ENCODE data around the gene AP3S1.
A peak's percentile ranks its signal among the peaks of the same experiment; 100 is the strongest.
"Not testable (repeated sequence)": the region's sequence is repeated elsewhere in the genome, so short reads cannot be mapped to it uniquely, and the experiment has no call there.

Gene AP3S1

DNA sequence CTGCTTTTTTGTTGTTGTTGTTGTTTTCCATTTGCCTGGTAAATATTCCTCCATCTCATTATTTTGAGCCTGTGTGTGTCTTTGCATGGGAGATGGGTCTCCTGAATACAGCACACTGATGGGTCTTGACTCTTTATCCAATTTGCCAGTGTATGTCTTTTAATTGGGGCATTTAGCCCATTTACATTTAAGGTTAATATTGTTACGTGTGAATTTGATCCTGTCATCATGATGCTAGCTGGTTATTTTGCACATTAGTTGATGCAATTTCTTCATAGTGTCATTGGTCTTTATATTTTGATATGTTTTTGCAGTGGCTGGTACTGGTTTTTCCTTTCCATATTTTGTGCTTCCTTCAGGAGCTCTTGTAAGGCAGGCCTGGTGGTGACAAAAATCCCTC, 16.8 kb upstream of the AP3S1 start:
- DNase-seq (ENCODE audit: low spot score) = not testable (repeated sequence)

DNA sequence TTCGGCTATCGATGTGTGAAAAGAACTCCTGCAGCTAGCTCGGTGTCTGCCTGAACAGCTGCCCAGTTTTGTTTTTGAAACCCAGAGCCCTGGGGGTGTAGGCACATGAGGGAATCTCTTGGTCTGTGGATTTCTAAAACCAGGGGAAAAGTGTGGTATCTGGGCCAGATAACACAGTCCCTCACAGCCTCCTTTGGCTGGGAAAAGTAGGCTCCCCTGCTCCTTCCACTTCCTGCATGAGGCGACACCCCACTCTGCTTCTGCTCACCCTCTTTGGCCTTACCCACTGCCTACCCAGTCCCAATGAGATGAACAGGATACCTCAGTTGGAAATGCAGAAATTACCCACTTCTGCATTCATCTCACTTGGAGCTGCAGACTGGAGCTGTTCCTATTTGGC, 15.8 kb upstream of the AP3S1 start:
- no peak for DNase-seq (ENCODE audit: low spot score)

DNA sequence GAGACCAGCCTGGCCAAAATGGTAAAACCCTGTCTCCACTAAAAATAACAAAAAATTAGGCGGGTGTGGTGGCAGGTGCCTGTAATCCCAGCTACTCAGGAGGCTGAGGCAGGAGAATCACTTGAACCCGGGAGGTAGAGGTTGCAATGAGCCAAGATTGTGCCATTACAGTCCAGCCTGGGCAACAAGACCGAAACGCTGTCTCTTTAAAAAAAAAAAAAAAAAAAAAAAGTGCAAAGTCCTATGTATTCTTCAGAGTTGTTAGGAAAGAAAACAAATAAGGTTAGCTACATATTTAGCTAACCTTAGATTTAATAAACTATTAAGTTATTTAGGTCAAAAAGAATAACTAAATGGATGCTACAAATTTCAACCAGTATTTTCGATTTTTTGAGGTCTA, 11.8 kb upstream of the AP3S1 start:
- DNase-seq (ENCODE audit: low spot score) = no peak

DNA sequence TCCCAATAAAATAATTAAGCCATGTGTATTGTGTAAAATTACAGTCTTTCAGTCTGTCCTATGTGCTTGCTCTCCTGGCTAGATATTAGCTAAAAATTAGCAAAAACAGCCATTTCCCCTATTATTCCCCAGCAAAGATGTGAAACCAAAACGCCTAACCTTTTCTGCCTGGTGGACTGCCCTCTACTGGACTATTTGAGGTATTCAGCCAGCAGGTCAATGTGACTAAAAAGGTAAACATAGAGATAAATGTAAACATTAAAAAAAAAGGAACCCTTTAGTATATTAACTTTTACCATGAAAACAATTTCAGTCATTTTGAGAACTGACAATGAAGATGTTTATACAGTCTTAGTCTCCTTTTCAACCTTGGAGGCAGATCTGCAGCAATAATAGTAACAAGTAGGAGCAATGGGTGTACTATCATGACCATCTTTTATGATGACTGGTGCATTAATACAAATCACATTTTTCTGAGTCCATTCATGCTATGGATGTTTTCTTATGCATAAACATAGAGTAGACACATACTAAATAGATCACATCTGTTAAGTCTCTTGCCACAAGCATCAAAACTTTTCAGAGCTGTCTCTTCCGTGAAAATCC, 10.5 kb upstream of the AP3S1 start:
- peak; percentile 29 for DNase-seq (ENCODE audit: low spot score)

DNA sequence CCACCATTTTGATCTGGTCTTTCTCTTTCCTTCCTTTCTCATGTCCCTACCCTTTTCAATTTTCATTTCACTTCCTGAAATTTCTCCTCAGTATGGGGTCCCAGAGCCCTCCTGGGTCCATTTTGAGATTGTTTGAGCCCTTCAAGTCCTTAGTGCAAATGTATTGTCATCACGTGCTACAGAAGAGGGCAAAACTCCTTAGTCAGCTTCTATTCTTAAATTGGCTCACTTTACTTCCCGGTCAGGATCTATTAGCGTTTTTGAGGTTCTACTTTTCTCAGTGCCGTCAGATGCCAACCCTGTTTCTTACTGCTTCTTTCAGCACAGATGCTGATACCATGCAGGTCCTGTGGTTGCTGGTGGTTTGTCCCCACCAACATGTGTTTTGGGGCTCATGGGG, 6.3 kb upstream of the AP3S1 start:
- no peak for DNase-seq (ENCODE audit: low spot score)

DNA sequence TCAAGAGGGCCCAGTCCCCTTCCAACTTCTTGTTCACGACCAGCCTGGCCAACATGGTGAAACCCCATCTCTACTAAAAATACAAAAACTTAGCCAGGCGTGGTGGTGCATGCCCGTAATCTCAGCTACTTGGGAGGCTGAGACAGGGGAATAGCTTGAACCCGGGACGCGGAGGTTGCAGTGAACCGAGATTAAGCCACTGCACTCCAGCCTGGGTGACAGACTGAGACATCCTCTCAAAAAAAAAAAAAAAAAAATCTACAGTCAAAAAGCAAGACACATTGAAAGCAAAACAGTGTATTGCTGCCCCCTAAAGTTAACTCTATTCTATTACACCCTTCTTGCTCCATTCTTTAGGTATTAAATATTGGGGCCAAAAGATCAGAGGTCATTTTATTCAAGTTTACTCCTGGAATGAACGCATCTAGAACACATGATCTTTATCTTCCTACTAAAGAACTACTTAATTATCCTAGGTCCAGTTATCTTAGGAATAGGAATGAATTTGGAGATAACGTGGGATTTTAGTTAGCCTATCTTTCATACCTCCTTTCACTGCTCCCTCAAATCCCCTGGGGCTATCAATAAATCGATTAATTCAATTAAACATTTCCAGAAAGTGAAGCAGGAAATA, 2.7 kb upstream of the AP3S1 start:
- DNase-seq (ENCODE audit: low spot score) = peak; percentile 71

DNA sequence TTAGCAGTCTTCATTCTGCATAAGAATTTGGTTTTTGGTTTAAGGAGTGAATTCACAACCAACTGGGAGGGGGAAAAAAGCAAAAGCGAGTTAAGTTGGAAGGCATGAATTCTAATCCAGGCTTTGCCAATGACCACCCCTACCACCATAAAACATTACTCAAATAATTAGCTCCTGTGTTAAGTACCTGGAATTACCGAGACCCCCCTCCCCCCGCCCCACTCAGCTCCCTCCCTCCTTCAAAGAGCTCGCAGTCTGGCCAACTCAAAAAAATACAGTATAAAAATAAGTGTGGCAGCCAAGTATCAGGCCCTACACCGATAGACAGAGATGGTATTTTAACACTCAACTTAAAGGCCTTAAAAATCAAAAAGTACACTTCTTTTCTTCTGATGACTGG, 862 bp upstream of the AP3S1 start:
- DNase-seq (ENCODE audit: low spot score) = no peak

DNA sequence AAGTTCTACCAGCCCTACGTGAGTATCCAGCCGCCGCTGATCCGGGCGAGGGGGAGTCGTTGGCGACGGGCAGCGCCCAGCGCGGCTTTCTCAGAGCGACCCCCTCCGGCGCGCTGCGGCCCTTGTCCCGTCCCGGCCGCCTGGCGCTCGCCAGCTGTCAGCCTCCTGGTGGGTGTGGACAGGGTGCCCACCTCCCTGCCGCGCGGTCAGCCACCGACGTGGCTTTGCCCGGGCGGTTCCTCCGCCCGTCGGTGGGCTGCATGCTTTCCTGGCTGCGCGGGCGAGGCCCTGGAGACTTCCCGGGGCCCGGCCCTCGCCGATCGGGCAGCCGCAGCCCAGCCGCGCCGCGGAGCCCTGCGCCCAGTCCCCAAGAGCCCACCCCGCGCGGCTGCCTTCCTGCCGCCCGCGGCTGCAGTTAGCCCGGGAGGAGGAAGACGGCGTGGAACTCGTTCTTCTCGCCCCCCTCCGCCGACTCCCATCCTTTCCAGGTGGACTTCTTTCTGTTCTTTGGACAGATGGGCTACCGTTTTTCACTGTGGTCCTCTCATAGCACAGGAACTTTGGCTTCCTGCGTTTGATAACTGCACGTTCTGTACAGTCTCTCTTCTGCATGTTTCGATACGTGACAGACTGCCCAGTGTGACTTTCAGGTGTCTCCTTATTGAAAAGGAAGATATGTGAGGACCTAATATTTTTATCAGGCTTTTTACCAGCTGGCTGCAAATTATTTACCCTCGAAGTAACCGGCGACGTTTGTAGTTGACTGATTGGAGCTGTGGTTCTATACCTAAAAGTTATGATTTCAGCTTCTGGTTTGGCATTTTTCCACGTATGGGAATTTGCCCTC, 577 bp downstream of the AP3S1 start:
- no peak for DNase-seq (ENCODE audit: low spot score)

DNA sequence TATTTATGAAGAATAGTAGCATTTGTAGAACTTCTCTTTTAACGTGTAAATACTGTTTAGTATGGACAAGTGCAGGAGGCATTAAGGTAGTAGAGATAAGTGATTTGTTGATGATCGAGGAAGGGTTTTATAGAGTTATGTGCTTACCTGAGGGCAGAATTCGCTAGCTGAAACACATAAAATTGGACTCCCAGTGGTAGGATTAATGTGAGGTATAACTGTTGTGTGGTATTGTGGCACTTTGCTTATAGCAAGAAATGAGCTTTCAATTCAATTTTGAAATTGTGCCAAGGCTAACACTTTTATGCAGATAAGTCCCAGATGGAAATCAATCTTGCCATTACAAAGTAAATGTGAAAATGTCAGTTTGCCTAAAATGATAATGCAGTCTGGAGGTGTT, 1.2 kb downstream of the AP3S1 start:
- DNase-seq (ENCODE audit: low spot score) = no peak

DNA sequence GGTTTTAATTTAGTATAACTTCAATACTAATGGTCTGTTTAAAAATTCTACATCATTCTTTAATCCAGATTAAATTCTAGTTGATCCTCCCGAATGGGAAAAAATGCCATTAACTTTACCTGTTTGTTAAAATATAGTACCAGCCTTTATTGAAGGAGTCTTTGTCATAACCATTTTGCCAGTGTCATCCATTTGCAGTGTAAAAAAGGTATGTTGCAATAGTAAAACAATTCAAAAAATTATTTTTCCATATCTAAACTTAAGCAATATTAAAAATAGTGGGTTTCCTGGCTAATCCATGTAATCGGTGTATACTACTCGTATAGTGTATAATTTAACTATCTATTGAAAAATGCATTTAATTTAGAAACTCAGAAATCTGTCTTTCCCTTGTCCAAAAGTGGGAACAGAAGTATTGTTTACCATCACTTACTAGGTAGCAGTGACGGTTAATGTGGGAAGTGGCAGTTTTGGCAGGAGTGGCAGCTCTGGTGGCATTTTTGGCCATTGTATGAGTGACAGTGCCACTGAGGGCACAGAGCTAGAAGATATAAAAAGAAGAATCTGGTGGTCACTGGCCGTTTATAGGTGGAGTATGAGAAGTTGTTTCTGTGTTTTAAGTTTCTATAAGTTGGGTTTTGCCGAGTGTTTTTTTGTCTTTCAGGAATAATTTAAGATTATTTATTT, 1.9 kb downstream of the AP3S1 start:
- no peak for DNase-seq (ENCODE audit: low spot score)

DNA sequence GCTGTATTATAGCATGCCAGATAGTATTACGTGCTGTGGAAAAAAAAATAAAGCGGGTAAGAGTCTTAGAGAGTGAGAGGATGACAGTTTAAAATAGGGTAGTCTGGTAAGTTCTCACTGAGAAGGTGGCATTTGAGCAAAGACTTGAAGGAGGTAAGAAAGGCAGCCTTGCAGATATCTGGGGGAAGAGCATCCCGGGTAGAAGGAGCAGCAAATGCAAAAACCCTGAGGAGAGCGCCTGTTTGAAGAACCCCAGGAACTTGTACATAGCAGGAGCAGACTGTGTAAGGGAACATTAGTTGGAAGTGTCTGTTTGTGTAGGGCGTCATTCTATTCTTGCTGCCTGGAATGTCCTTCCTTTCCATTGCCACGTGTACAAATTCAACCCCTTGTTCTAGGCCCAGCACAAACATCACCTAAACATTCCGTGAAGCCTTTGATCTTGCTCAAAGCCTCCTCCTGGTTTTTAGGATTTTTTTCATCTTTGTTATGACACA, 2.6 kb downstream of the AP3S1 start:
- DNase-seq (ENCODE audit: low spot score) = peak; percentile 8

DNA sequence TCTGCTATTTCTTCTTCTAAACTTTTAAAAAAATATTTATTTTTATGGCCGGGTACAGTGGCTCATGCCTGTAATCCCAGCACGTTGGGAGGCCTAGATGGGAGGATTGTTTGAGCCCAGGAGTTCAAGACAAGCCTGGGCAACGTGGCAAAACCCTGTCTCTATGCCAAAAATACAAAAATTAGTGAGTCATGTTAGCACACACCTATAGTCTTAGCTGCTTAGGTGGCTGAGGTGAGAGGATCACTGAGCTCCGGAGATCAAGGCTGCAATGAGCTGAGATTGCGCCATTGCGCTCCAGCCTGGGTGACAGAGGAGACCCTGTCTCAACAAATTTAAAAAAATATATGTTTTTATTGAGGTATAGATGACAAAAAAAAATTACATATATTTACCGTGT, 5.6 kb downstream of the AP3S1 start:
- DNase-seq (ENCODE audit: low spot score) = no peak

DNA sequence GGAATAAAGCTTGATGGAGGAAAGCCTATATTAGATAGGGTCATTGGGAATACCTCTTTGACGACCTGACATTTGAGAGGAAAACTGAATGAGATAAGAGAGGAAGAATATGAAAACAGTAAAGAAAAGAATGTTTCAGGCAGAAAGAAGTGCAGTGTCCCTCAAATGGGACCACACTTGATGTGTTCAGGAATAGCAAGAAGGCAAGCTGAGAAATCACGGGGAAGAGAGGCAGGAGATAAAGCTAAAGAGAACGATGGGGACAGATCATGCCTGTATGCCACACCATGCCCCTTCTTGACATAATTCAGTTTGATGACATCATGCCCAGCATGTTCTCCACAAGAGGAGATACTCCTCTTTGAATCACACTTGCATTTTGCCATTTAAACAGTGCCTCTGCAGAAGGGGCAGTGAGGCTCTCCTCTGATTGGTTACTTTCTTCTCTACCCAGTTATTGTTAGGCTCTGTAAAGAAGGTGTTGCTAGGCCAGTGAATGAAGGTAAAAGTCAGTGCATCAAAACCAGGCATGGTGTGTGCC, 7.6 kb downstream of the AP3S1 start:
- no peak for DNase-seq (ENCODE audit: low spot score)

DNA sequence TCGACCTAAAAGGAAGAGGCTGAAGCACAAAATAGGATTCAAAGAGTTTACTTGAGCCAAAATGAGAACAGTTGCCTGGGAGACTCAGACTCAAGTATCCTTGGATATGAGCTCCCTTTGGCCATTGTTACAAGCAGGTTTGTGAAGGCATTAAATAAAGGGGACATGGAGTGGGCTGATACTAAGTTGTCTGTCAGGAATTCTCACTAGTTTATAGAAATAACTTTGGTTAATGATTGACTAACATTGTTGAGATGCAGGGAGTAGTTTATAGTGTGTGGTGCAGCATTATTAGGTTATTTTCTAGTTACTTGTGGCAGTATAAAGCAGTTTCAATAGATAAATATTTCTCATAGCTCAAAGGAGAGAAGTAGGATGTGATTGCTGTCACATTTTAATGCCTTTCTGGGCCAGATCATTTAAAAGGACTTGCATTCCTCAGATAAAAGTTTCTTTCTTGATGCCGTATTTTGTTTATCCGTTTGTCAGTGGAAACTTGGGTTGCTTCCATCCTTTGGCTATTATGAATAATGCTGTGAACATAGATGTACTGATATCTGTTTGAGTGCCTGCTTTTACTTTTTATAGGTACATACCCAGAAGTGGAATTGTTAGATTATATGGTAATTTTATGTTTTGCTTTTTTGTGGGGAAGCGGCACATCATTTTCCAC, 9.1 kb downstream of the AP3S1 start:
- no peak for DNase-seq (ENCODE audit: low spot score)

DNA sequence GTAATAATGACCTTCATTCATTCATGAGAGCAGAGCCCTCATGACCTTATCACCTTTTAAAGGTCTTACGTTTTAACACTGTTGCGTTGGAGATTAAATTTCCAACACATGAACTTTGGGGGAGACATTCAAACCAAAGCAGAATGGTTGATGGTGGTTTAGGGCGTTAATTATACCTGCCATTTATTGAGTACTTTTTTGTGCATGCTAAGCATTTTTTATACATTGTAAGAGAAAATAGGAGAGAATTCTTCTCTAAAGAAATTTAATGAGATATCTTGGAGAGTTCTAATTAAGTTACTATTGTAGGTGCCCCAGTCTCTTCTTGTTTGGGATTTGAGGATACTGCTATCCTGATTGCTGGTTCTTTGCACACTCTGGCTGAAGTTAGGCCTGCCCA, 12.4 kb downstream of the AP3S1 start:
- no peak for DNase-seq (ENCODE audit: low spot score)

DNA sequence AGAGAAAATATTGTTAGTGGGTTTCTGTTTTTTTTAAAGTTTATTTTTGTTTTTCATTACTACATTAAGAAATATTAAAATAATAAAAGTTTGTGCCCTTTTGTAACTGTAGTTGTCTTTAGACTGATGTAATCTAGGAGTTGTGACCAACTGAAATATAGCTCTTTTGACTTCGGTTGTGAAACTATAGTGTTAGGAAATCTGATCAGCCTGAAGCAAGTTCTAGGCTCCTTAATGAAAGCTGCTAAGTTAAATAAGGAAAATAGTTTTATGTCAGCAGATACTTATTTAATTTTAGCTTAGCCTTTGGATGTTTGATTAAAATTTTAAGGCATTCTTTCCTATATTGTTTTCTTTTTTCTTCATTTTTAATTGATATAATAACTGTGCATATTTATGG, 14.2 kb downstream of the AP3S1 start:
- DNase-seq (ENCODE audit: low spot score) = no peak

DNA sequence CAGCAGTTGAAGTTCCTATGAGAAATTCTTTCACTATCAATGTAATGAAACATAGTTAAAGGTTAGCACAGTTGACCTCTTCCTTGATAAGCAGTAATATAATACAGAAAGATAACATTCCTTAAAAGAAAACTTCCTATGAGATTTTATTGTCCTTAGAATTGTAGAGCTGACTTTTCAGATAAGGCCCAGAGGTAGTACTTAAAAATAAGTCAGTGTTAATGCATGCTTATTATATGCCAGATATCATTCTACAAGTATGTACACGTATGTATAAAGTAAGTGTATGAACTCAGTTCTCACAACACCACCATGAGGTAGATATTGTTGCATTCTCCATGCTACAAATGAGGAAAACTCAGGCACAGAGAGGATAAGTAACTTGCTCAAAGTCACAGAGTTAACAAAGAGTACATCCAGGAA, 15.3 kb downstream of the AP3S1 start:
- no peak for DNase-seq (ENCODE audit: low spot score)

DNA sequence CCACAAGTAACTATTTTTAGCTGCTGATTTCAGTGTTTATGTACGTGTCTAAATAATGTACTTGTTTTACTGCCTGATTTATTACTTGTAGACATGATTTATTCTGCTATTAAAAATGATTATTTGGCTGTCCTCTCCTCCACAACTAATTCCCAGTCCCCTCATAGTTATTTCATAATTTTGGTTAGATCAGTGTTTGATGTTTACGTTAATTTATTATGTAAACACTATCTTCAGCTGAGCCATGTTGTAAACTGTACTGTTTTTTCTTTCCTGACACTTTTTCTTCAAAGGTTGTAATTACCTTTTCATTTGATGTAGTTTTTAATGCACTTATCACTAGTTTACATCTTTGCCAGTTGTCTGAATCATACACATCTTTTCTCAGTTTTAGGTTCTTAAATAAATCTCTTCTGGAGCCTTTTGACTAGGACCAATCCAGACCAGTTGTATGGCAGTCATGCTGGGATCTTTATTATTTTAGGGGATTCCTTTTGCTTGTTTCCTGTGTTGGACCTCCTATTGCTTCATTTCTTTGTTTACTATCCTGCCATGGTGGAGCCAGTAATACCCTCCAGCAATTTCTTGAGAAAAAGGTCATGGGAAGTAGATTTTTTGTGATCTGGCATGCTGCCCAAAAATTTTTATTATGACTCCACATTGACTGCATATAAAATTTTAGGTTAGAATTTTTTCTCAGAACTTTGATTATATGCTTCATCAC, 16.1 kb downstream of the AP3S1 start:
- no peak for DNase-seq (ENCODE audit: low spot score)

DNA sequence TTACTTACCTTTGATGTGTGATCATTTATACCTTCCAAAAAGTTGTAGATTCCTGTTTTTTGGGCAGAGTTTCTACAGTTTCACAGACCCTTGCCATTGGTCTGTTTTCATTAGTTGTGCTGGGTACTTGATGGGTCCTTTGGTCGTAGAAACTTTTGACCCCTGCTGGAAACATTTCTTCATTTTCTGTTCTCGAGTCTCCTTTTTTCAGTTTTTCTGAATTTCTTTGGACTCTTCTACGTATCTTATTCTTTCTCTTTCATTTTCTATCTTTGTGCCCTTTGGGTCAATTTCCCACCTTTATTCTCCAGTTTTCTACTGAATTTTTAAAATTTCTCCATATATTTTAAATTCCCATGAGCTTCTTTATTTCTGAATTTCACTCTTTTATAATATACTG, 16.7 kb downstream of the AP3S1 start:
- DNase-seq (ENCODE audit: low spot score) = no peak

DNA sequence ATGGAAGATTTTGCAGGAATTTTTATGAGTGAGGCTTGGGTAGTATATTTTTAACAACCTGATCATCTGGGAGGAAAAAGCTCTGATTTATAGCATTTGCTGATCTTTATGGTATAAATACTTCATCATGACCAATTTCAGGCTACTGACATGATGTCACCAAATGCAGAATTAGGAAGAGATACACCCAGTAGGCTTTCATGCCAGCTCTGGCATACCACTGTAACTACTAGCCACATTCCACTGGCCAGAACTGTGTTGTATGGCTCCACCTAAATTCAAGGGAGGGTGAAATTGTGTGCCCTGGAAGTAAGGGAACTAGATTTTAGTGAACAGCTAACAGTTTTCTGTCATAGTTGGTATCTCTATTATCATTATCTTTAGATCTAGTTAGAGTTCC, 17.6 kb downstream of the AP3S1 start:
- no peak for DNase-seq (ENCODE audit: low spot score)

Data from SK-N-DZ (cell line).